DMS153 (cell line): ENCODE measurements around the gene YAE1.

Source experiments
- DNase-seq: peaks from one replicate; lab custom pipeline; 2025; lab: John Stamatoyannopoulos, UW

Gene YAE1

DNA sequence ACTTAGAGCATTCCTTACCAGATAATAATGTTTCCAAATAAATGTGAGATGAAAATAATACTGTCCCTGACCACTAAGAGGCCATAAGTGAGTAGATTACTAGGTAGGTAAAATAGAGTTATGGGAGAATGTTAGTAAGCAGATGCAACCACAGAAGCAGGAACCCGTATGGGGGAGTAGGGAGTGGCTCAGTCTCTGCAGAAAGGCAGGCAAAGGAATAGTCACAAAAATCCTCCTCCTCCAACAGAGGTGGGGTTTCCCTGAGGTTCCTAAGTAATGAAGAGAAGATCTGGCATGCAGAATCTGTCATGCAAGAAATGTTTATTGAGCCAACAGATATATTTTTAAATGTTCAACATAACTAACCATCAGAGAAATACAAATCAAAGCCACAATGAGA lies 9.0 kb upstream of the YAE1 start:
- no peak for DNase-seq

- DNase-seq: no peak
These were observed 8.3 kb upstream of the YAE1 start for GRCh38 chr7:39557911-39558310.

DNA sequence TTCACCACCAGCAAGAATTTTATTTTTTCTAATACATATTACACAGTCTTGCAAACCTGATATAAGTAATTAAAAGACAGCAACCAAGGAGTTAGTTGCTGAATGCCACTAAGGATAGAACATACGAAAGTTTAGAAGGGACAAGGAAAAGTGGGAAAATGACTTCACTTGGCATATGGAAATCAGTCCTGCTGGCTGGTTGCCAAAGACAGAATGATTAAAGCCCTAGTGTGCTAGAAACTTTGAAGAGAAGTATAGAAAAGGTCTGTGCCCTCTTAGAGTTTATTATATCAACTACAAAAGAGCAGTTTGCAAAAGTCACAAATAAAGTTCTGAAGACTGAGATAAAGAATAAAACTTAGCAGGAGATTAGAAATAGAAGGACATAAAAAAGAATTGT lies 5.8 kb upstream of the YAE1 start:
- DNase-seq: no peak

DNA sequence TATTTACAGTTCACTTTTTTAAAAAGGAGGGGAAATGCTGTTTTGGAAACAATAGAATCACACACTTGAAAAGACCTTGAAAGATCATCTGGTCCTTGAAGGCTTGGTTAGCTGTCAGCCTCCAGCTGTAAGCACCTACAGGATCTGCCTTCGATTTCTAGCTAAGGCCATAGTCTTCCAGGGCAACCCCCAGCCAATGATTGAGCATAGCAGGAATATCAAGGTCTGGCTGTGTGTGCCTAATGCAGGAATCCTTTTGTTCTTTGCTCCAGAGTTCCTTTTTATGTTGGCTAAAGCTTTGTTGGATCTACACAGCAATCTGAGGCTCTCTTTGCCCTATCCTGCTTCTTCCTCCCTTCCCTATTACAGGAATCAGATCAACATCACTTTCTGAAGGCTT lies 5.2 kb upstream of the YAE1 start:
- no peak for DNase-seq

- DNase-seq: no peak
These were observed 666 bp upstream of the YAE1 start for GRCh38 chr7:39565538-39565937.

GRCh38 chr7:39567294-39567693 lies 1.1 kb downstream of the YAE1 start:
- DNase-seq: no peak

DNA sequence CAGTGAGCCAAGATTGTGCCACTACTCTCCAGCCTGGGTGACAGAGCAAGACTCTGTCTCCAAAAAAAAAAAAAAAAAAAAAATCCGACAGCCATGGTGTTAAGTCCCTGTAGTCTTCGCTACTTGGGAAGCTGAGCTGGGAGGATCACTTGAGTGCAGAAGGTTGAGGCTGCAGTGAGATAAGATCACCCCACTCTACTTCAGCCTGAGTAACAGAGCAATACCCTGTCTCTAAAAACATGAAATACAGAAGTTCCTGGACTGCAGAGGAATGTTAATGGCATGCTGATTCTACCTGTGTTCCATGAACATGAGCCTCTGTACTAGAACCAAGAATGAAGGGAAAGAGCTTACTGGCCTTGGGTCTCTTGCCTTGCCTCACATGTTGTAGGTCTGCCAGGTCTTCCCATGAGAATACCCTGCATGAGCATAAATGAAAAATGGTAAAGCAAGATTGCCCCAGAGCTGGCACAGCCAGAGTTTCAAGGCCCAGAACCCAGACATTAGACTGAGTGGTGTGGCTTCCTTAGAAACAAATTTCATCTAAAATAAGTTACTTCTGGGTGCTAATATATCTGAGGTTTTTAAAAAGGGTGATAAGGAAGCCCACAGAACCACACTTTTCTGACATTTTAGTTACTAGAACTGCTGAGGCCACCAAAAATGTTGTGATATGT lies 8.6 kb downstream of the YAE1 start:
- DNase-seq: no peak

DNA sequence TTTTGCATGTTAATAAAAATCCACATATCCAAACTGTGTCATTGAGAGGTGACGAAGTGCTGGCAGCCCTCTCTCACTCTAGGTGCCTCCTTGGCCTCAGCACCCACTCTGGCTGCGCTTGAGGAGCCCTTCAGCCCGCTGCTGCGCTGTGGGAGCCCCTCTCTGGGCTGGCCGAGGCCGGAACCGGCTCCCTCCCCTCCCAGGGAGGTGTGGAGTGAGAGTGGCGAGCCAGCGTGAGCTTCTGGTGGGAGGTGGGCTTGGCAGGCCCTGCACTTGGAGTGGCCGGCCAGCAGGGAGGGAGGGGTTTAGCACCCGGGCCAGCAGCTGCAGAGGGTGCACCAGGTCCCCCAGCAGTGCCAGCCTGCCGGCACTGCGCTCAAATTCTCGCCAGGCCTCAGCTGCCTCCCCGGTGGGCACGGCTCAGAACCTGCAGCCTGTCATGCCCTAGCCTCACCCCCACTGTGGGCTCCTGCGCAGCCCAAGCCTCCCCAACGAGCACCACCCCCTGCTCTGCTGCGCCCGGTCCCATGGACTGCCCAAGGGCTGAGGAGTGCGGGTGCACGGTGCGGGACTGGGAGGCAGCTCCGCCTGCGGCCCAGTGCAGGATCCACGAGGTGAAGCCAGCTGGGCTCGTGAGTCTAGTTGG lies 11.1 kb downstream of the YAE1 start:
- no peak for DNase-seq

GRCh38 chr7:39580149-39580874 lies 14.1 kb downstream of the YAE1 start:
- peak; percentile 83 for DNase-seq

- DNase-seq: no peak
These were observed 16.3 kb downstream of the YAE1 start for GRCh38 chr7:39582536-39582935.

- DNase-seq: no peak
These were observed 17.3 kb downstream of the YAE1 start for GRCh38 chr7:39583539-39583938.

DNA sequence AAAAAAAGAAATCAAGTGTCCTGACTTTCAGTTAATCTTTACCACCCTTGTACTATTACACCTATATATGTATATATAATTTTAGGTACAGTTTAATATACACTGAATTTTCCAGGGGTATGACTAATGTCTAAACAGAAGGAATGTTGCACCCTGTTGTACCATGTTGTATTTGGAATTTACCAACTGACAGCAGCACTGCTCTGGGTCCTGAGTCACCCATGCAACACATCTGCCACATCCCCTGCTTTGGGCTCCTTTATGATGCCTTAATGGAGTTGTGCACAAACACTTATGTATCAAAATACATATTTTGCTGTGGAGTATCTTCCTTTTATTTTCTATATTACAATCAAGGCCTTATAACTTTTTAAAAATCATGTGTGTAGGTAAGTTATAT lies 21.2 kb downstream of the YAE1 start:
- no peak for DNase-seq

DNA sequence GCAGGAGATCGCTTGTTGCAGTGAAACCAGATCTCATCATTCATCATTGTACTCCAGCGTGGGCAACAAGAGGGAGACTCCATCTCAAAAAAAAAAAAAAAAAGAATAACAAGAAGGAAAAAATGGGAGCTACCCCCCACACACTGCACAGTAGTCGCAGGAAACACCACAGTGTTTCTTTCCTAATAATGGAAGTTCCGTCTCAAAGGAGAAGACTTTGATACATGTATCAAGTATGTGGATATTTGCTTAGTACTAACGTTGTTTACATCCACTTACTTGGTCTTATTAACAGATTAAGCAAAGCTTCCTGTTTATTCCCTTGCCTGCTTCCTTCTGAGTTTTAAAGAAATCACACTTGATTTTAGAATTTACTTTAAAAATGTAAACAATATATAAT lies 22.2 kb downstream of the YAE1 start:
- DNase-seq: no peak

- peak; percentile 16 for DNase-seq
These were observed 23.3 kb downstream of the YAE1 start for GRCh38 chr7:39589323-39590111.

- no peak for DNase-seq
These were observed 26.4 kb downstream of the YAE1 start for GRCh38 chr7:39592586-39592985.

- DNase-seq: peak; percentile 72
These were observed 28.9 kb downstream of the YAE1 start for GRCh38 chr7:39594988-39595620.

- no peak for DNase-seq
These were observed 36.1 kb downstream of the YAE1 start for GRCh38 chr7:39602351-39602750.

DNA sequence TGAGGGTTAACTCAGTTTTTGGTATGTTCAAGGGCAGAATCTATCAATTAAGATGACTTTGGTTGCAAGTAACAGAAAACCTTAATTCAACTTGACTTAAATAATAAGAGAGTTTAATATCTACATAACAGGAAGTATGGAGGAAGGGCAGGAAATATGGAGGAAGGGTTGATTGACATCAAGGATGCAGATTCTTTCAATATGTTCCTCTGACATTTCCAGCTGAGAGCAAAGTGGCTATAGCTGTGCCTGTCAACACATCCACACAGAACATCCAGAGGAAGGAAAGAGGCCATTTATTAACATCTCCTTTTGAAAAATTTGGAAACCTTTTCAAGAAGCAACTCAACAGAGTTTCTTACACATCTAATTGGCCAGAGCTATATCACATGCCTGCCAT lies 37.7 kb downstream of the YAE1 start:
- no peak for DNase-seq

- no peak for DNase-seq
These were observed 38.9 kb downstream of the YAE1 start for GRCh38 chr7:39605087-39605486.

- DNase-seq: no peak
These were observed 40.1 kb downstream of the YAE1 start for GRCh38 chr7:39606352-39606751.

- no peak for DNase-seq
These were observed 40.7 kb downstream of the YAE1 start for GRCh38 chr7:39606941-39607340.

- DNase-seq: no peak
These were observed 41.7 kb downstream of the YAE1 start for GRCh38 chr7:39607865-39608264.
